ENCODE data around the gene AGR2.
A peak's percentile ranks its signal among the peaks of the same experiment; 100 is the strongest.
"Not testable (repeated sequence)": the region's sequence is repeated elsewhere in the genome, so short reads cannot be mapped to it uniquely, and the experiment has no call there.

Gene AGR2

GRCh38 chr7:16804674-16805439, at the start of gene AGR2:
TSS of gene AGR2 (minus strand) at chr7:16804999. CDS start at chr7:16801796, 3,203 bp downstream.
- DNase-seq: no peak

- DNase-seq: not testable (repeated sequence)
Measured at GRCh38 chr7:16853189-16853588, 48.4 kb upstream of the AGR2 start.

GRCh38 chr7:16851829-16852228, 47.0 kb upstream of the AGR2 start:
- DNase-seq: no peak

GRCh38 chr7:16850614-16851466, 46.0 kb upstream of the AGR2 start:
- no peak for DNase-seq

GRCh38 chr7:16849296-16850148, 44.7 kb upstream of the AGR2 start:
- DNase-seq: no peak

GRCh38 chr7:16847381-16847860, 42.6 kb upstream of the AGR2 start:
- DNase-seq: peak; percentile 66

GRCh38 chr7:16846601-16847165, 41.9 kb upstream of the AGR2 start:
- DNase-seq: no peak

- no peak for DNase-seq
Measured at GRCh38 chr7:16845746-16846145, 40.9 kb upstream of the AGR2 start.

- DNase-seq: no peak
Measured at GRCh38 chr7:16841681-16842080, 36.9 kb upstream of the AGR2 start.

- no peak for DNase-seq
Measured at GRCh38 chr7:16840094-16840493, 35.3 kb upstream of the AGR2 start.

GRCh38 chr7:16839646-16840045, 34.8 kb upstream of the AGR2 start:
- DNase-seq: no peak

GRCh38 chr7:16838891-16839290, 34.1 kb upstream of the AGR2 start:
- no peak for DNase-seq

GRCh38 chr7:16838386-16838785, 33.6 kb upstream of the AGR2 start:
- DNase-seq: no peak

- no peak for DNase-seq
Measured at GRCh38 chr7:16836481-16836880, 31.7 kb upstream of the AGR2 start.

- DNase-seq: no peak
Measured at GRCh38 chr7:16833373-16833772, 28.6 kb upstream of the AGR2 start.

GRCh38 chr7:16826060-16826459, 21.3 kb upstream of the AGR2 start:
- DNase-seq: no peak

GRCh38 chr7:16822029-16822428, 17.2 kb upstream of the AGR2 start:
- no peak for DNase-seq

GRCh38 chr7:16818732-16819131, 13.9 kb upstream of the AGR2 start:
- no peak for DNase-seq

GRCh38 chr7:16817536-16817935, 12.7 kb upstream of the AGR2 start:
- no peak for DNase-seq

- no peak for DNase-seq
Measured at GRCh38 chr7:16816824-16817223, 12.0 kb upstream of the AGR2 start.

- DNase-seq: no peak
Measured at GRCh38 chr7:16815001-16815400, 10.2 kb upstream of the AGR2 start.

GRCh38 chr7:16813232-16813616, 8.4 kb upstream of the AGR2 start:
- DNase-seq: no peak

All from NCI-H748 treated with DMSO at 0.1 percent for 48 hours (cell line).